HG02642 (cell line): ENCODE measurements around the gene NOS2.
"Not testable (repeated sequence)": the region's sequence is repeated elsewhere in the genome, so short reads cannot be mapped to it uniquely, and the experiment has no call there.

ENCODE experiments used
- ATAC-seq: cut with Tn5 transposase; IDR thresholded peaks from one replicate; pipeline ENCODE4 v1.9.1; 2021; ENCODE audit warnings: mild to moderate bottlenecking; ENCODE audit not compliant: unreplicated experiment, poor library complexity

The NOS2 gene

DNA sequence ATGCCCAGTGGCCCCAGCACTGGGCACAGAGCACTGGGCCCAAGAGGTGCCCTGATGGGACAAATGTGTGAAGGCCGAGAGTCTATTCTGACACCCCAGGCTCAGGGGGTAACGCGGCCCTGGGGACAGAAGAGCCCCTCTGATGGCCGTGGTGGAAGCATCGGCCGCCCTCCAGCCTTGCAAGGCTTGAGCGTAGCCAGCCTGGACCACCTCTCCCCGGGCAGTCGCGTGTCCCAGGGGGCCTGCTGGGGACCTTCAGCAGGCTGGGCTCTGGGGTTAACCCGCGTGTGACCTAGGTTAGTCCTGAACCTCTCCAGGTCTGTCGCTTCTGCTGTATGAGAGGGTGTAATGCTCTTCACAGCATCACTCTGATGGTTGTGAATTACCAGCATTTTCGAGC is 40.8 kb downstream of the NOS2 start:
- no peak for ATAC-seq

DNA sequence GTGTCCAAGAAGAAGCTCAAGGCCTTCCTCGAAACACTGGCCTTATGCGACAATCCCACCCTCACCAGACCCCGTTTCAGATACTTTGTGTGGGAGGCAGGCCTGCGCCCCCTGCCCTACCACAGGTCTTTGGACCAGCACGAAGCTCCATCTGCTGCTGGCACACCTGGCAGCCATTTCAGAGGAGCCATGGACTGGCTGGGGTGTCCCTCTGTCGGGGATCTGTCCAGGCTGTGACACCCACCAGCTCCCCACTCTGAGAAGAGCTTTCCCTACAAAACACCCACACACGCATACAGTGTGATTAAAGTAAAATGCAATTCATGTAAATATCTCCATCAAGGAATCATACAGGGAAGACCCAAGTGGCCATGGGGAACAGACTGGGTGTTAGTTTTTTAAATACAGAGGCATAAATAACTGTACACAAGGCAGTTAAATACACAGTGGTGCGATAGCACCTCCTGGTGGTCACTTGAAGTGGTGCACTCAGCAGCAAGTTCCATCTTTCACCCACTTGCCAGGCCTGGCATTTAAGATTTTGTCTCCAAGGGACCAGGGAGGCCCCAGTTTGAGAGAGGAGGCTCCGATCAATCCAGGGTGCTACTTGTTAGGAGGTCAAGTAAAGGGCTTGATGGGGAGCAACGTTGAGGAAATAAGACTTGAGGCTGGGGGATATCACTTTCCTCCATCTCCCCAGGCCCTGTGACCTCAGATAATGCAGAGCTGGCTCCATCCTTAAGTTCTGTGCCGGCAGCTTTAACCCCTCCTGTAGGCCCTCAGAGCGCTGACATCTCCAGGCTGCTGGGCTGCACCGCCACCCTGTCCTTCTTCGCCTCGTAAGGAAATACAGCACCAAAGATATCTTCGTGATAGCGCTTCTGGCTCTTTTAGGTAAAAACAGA is 43.6 kb downstream of the NOS2 start:
- ATAC-seq, result no peak

GRCh38 chr17:27755706-27756466 is 44.4 kb downstream of the NOS2 start:
- ATAC-seq, result no peak

GRCh38 chr17:27754549-27754948 is 45.8 kb downstream of the NOS2 start:
- no peak for ATAC-seq

GRCh38 chr17:27753726-27754125 is 46.6 kb downstream of the NOS2 start:
- not testable (repeated sequence) for ATAC-seq

DNA sequence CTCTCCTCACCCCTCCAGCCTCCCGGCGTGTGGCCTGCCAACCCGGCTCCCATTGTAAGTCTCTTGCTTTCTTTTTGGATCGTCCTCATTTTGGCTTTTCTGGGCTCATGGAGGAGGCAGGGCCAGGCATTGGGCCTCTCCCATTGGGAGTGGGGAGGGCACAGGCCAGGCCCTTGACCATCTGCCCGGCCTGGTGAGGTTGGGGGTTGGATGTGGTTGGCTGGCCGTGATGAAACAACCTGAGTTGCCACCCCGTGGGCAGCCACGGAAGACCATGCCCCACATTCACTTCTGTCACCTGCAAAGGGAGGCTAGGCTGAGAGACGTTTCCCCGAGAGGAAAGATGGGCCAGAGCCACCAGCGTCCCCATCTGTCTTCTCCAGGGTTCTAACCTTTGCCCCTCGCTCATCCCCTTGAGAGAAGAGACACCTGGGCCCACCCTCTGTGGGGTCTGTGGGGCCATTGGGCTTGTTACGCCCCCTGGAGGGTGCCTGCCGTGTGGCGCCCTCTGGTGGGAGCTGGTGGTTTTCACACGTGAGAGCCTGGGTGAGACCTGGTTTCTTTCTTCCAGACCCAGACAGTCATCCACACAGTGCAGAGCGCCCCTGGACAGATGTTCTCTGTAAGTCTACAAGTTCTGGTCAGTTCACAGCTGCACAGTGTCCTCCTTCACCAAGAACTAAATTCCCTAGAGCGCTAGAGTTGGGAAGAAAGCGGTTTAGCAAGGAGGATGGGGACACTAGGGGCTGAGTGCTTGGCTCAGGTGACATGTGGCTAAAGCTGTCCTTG is 47.3 kb downstream of the NOS2 start:
- ATAC-seq, result not testable (repeated sequence)

- ATAC-seq, result no peak
These were observed 48.5 kb downstream of the NOS2 start for GRCh38 chr17:27751622-27752490.

GRCh38 chr17:27751166-27751565 is 49.2 kb downstream of the NOS2 start:
- no peak for ATAC-seq

DNA sequence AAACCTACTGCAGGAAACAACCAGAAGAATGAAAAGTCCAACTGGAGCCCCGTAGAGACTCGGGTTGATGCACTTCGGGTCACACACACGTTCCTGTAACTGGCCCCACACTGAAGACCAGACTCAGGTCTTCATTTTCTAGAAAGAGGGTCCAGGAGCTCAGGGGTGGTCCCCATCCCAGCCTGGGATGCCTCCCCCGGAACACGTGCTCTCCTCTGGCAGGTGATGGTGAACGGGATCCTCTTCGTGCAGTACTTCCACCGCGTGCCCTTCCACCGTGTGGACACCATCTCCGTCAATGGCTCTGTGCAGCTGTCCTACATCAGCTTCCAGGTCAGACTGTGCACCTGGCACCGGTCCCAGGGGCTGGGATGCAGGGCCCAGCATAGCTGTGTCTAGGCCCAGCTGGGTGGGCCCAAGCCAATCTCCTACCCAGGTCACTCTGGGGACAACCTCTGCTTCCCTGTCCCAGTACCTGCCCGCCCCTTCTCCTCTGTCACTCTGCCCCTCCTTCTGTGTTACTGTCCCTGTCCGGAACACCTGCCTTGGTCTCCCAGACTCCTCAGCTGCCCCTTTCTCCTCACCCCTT is 50.7 kb downstream of the NOS2 start:
- not testable (repeated sequence) for ATAC-seq

DNA sequence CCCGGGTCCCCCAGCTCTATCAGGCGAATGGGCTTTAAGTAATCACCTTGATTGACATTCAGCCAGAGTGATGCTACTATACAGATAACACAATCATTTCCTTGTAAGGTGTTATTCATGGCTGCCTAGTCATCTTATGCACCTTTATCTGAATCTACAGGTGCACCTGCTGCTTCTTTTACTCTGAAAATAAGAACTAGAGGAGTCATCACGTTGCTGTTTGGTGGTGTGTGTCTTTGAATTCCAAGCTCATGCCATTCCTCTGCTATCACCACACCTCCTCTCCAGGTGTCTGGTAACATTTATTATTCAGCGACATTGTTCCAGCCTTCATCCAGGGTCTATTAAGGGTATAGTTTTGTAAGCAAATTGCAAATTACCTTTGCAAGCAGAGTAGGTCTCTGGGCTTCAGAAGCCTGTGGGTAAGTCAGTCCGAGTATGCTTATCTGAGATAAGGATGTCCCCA is 51.9 kb downstream of the NOS2 start:
- ATAC-seq, result no peak

DNA sequence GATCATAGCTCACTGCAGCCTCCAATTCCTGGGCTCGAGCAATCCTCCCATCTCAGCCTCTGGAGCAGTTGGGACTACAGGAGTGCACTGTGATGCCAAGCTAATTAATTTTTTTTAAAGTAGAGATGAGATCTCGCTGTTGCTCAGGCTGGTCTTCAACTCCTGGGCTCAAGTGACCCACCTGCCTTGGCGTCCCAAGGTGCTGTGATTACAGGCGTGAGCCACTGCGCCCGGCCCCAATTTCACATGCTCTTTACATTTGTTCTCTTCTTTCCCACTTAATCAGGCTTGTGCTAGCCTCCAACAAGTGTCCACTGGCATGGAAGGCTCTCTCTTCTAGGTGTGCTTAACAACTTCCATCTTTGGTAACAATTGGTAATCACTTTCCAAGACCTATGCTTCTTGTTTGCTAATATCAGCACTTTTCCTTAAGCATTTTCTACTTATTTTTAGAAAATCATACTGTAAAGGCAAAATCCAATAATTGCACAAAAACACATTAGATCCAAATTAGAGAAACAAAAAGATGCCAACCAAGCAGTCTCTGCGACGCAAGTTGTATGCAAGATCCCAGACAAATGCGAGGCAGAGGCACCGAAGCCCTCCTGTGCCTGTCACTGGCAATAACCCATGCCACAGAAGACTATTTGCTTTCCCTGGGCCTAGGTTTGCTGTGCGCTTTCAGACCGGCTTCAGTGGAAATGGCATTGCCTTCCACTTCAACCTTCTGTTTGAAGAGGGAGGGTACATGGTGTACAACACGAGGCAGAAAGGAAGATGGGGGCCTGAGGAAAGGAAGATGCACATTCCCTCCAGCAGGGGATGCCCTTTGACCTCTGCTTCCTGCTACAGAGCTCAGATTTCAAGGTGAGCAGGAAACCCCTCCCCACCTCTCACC is 52.6 kb downstream of the NOS2 start:
- ATAC-seq, result no peak

- ATAC-seq, result no peak
These were observed 53.4 kb downstream of the NOS2 start for GRCh38 chr17:27746881-27747280.

GRCh38 chr17:27746320-27746719 is 54.0 kb downstream of the NOS2 start:
- ATAC-seq, result not testable (repeated sequence)

- ATAC-seq, result not testable (repeated sequence)
These were observed 55.0 kb downstream of the NOS2 start for GRCh38 chr17:27745207-27745830.

- no peak for ATAC-seq
These were observed 56.9 kb downstream of the NOS2 start for GRCh38 chr17:27743281-27743885.

DNA sequence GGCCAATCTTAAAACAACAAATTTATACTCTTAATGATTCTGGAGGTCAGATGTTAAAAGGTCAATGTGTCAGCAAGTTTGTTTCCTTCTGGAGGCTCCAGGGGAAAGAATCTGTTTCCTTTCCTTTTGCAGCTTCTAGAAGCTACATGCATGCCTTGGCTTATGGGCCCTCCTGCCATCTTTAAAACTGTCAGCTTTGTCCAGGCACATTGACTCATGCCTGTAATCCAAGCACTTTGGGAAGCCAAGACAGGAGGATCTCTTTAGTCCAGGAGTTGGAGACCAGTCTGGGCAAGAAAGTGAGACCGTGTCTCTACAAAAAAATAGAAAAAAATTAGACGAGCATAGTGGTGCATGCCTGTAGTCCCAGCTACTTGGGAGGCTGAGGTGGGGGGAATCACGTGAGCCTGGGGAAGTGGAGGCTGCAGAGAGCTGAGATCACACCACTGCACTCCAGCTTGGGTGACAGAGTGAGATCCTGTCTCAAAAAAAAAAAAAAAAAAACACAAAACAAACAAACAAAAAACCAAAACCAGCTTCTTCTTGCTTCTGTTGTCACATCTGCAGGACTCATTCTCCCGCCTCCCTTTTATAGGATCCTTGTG is 58.3 kb downstream of the NOS2 start:
- ATAC-seq, result no peak

DNA sequence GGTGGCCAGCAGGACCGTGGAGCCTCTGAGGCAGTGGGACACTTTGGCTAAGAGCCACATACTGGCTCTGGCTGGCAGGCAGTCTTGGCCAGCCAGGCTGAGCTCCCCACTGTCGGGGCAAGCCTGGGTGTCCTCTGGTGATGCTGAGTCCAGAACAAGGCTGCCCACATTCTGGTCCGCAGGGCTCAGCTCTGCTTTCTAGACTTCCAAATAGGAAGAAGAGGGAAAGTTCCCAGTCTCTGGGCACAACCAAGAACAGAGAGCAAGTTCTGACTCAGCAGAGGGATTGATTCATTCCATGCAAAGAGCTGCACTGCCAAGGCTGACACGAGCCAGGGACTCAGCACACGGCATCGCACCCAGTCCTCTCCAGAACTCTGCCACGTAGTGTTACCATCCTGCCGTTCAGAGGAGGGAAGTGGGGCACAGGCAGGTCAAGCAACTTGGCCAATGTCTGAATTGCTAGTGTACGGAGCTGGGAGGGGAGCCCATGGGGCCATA is 58.9 kb downstream of the NOS2 start:
- no peak for ATAC-seq
